ENCODE data around the gene ABCC4. TPM values are rescaled to one million over a fixed set of nuclear protein-coding genes. Genes with fewer than 3 reads are reported as not detected.

The ABCC4 gene
- polyA plus RNA-seq, 1 donor, result 3.1 TPM

GRCh38 chr13:95112883-95113282, 188.4 kb downstream of the ABCC4 start:
- DNase-seq, result no peak

GRCh38 chr13:95111608-95112007, 189.6 kb downstream of the ABCC4 start:
- no peak for DNase-seq

- no peak for DNase-seq
These were observed 194.7 kb downstream of the ABCC4 start for GRCh38 chr13:95106562-95106961.

- no peak for DNase-seq
These were observed 200.5 kb downstream of the ABCC4 start for GRCh38 chr13:95100525-95101433.

- DNase-seq, result no peak
These were observed 201.7 kb downstream of the ABCC4 start for GRCh38 chr13:95099541-95099940.

- no peak for DNase-seq
These were observed 202.3 kb downstream of the ABCC4 start for GRCh38 chr13:95098916-95099315.

GRCh38 chr13:95091755-95092154, 209.5 kb downstream of the ABCC4 start:
- DNase-seq, result no peak

GRCh38 chr13:95087746-95088305, 213.4 kb downstream of the ABCC4 start:
- DNase-seq, result no peak

- no peak for DNase-seq
These were observed 214.5 kb downstream of the ABCC4 start for GRCh38 chr13:95086761-95087160.

GRCh38 chr13:95083758-95084157, 217.5 kb downstream of the ABCC4 start:
- DNase-seq, result no peak

- no peak for DNase-seq
These were observed 218.2 kb downstream of the ABCC4 start for GRCh38 chr13:95083066-95083465.

GRCh38 chr13:95075506-95075905, 225.7 kb downstream of the ABCC4 start:
- no peak for DNase-seq

GRCh38 chr13:95074820-95075219, 226.4 kb downstream of the ABCC4 start:
- DNase-seq, result no peak

- DNase-seq, result no peak
These were observed 227.4 kb downstream of the ABCC4 start for GRCh38 chr13:95073747-95074311.

GRCh38 chr13:95067303-95067702, 233.9 kb downstream of the ABCC4 start:
- no peak for DNase-seq

- DNase-seq, result no peak
These were observed 241.2 kb downstream of the ABCC4 start for GRCh38 chr13:95060014-95060519.

GRCh38 chr13:95059306-95059705, 241.9 kb downstream of the ABCC4 start:
- DNase-seq, result no peak

GRCh38 chr13:95058680-95059079, 242.6 kb downstream of the ABCC4 start:
- DNase-seq, result no peak

- DNase-seq, result no peak
These were observed 245.0 kb downstream of the ABCC4 start for GRCh38 chr13:95056266-95056665.

- DNase-seq, result no peak
These were observed 250.2 kb downstream of the ABCC4 start for GRCh38 chr13:95050800-95051615.

- DNase-seq, result no peak
These were observed 251.5 kb downstream of the ABCC4 start for GRCh38 chr13:95049772-95050171.

- no peak for DNase-seq
These were observed 256.6 kb downstream of the ABCC4 start for GRCh38 chr13:95044452-95045205.

Data from hindlimb muscle (tissue), 1 donor.